Peyer's patch (tissue), 4 donors: ENCODE data around the gene KCNC1. TPM values are rescaled to one million over a fixed set of nuclear protein-coding genes. Genes with fewer than 3 reads are reported as not detected.

Experiments
- DNase-seq, 3 donors: peaks; one replicate each; pipeline ENCODE4 v3.0.0-alpha.2; 2017 to 2019
- H3K27ac ChIP-seq, 4 donors: fragments of 200-600 bp; sonication (generic); one replicate each; pipeline ENCODE4 v1.5.1; 2016 to 2019
- H3K27me3 ChIP-seq, 2 donors: fragments of 200-600 bp; sonication (generic); one replicate each; pipeline ENCODE4 v1.5.1; 2019
- H3K36me3 ChIP-seq, 3 donors: fragments of 200-600 bp; sonication (generic); one replicate each; pipeline ENCODE4 v1.5.1; 2016 to 2019
- H3K4me1 ChIP-seq, 4 donors: fragments of 200-600 bp; sonication (generic); one replicate each; pipeline ENCODE4 v1.5.1; 2016 to 2019
- H3K4me3 ChIP-seq, 4 donors: fragments of 200-600 bp; sonication (generic); 1 replicate in 3 of 4; 2 replicates in 1 of 4; pipeline ENCODE4 v1.5.1; 2016 to 2019; ENCODE audit warnings: mild to moderate bottlenecking in 1 of 4
- H3K9me3 ChIP-seq, 4 donors: fragments of 200-600 bp; sonication (generic); one replicate each; pipeline ENCODE4 v1.5.1; 2016 to 2019; ENCODE audit warnings: mild to moderate bottlenecking in 1 of 4
- POLR2A ChIP-seq, 2 donors: fragments of 450-650 bp; IDR thresholded peaks; one replicate each; pipeline ENCODE4 v1.5.1; 2017; ENCODE audit warnings: antibody characterized with exemption in 2 of 2, mild to moderate bottlenecking in 2 of 2, moderate library complexity in 2 of 2
- total RNA-seq, 4 donors: library from RNA; depleted of rRNA; stranded (reverse); fragments of >200 nt; gene quantifications; one replicate each; pipeline ENCODE4 v1.1.0, GENCODE V29; 2016
- TF ChIP-seq, protein P1 (sequence below), 6 experiments: fragments of 450-650 bp in 4 of 6; fragments of 200-600 bp in 2 of 6; sonication (generic) in 1 of 6; IDR thresholded peaks; one replicate each; pipeline ENCODE4 v1.5.1; 2017 to 2019; ENCODE audit warnings: antibody characterized with exemption in 6 of 6, mild to moderate bottlenecking in 3 of 6, moderate library complexity in 1 of 6

KCNC1 gene
- total RNA-seq, 4 donors from 2014 or later, result 0.13 to 9.9 TPM; not detected in 2

DNA sequence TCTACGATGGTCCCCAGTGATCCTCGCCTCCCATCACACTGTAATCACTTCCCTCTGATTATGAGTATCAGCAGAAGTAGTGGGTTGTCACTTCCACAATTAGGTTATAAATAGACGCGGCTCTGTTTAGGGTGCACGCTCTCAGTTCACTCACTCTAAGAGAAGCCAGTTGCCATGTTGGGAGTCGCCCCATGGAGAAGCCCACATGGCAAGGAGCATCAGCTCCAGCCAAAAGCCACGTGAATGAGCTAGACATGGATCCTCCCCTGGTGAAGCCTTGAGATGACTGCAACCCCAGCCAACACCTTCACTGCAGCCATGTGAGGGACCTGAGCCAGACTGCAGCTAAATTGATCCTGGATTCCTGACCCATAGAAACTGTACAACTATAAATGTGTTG is 41.6 kb upstream of the KCNC1 start:
- Histone ChIP-seq H3K27ac (no peak overlapping the region), H3K27me3 (peaks cover 0 to 7% of the 10 kb centered on the region in 2 donors), H3K4me1 (no peaks in the 10 kb centered on the region), H3K4me3 (no peak overlapping the region), H3K36me3 (no peaks in the 10 kb centered on the region), H3K9me3 (no peaks in the 10 kb centered on the region)
- DNase-seq, result no peak
- no peak for TF ChIP-seq POLR2A (IDR thresholded peaks at IDR 0.05)

DNA sequence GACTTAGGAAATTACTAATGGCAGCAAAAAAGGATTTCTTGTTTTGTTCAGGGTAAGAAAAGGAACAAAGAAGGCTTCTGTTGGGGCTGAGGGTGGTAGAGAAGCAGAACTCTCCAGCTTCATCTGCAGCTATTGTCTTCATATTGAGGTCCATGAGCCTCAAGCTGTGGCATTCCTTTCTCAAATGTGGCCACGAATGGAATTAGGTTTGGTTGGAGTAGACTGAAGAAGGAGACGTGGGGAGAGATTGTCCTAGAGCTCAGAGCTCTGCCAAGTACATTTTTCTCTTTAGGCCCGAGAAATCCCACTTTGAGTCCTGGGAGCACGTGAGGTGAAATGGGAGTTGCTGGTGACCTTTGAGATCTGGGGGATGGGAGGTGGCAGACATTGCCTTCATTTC is 41.0 kb upstream of the KCNC1 start:
- Histone ChIP-seq H3K27me3 (peaks cover 0 to 7% of the 10 kb centered on the region in 2 donors), H3K27ac (no peak overlapping the region), H3K9me3 (no peaks in the 10 kb centered on the region), H3K36me3 (no peaks in the 10 kb centered on the region), H3K4me1 (no peaks in the 10 kb centered on the region), H3K4me3 (no peak overlapping the region)
- TF ChIP-seq, protein P1, sequence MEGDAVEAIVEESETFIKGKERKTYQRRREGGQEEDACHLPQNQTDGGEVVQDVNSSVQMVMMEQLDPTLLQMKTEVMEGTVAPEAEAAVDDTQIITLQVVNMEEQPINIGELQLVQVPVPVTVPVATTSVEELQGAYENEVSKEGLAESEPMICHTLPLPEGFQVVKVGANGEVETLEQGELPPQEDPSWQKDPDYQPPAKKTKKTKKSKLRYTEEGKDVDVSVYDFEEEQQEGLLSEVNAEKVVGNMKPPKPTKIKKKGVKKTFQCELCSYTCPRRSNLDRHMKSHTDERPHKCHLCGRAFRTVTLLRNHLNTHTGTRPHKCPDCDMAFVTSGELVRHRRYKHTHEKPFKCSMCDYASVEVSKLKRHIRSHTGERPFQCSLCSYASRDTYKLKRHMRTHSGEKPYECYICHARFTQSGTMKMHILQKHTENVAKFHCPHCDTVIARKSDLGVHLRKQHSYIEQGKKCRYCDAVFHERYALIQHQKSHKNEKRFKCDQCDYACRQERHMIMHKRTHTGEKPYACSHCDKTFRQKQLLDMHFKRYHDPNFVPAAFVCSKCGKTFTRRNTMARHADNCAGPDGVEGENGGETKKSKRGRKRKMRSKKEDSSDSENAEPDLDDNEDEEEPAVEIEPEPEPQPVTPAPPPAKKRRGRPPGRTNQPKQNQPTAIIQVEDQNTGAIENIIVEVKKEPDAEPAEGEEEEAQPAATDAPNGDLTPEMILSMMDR (IDR thresholded peaks at IDR 0.05), result no peak
- TF ChIP-seq POLR2A (IDR thresholded peaks at IDR 0.05), result no peak
- DNase-seq, result no peak

DNA sequence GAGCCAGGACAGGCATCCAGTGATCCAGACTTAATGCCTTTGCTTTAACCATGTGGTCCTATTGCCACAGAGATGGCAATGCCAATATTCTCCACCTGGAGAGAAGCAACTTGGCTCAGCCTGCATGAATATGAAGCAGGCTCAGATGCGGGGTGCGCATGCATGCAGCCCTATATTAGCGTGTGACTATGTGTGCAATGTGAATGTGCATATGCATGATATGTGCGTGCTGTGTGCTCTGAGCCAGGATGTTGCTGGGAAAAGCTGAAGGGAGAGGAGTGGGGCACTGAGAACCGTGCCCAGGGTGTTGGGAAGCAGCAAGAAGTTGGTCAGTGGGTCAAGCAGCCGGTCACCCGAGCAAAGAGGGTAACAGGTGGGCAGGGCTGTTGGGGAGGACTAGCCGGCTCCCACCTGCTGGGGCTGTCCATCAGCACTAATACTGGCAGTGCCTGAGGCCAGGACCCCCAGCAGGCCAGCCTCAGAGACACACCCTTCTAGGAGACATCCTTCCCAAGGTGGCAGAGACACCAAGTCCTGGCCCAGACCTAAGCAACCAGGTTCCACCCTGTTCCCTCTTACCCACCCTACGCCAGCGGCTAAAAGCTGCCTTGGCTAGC is 40.0 kb upstream of the KCNC1 start:
- Histone ChIP-seq H3K36me3 (no peaks in the 10 kb centered on the region), H3K4me3 (no peak overlapping the region), H3K27me3 (peaks cover 0 to 7% of the 10 kb centered on the region in 2 donors)

DNA sequence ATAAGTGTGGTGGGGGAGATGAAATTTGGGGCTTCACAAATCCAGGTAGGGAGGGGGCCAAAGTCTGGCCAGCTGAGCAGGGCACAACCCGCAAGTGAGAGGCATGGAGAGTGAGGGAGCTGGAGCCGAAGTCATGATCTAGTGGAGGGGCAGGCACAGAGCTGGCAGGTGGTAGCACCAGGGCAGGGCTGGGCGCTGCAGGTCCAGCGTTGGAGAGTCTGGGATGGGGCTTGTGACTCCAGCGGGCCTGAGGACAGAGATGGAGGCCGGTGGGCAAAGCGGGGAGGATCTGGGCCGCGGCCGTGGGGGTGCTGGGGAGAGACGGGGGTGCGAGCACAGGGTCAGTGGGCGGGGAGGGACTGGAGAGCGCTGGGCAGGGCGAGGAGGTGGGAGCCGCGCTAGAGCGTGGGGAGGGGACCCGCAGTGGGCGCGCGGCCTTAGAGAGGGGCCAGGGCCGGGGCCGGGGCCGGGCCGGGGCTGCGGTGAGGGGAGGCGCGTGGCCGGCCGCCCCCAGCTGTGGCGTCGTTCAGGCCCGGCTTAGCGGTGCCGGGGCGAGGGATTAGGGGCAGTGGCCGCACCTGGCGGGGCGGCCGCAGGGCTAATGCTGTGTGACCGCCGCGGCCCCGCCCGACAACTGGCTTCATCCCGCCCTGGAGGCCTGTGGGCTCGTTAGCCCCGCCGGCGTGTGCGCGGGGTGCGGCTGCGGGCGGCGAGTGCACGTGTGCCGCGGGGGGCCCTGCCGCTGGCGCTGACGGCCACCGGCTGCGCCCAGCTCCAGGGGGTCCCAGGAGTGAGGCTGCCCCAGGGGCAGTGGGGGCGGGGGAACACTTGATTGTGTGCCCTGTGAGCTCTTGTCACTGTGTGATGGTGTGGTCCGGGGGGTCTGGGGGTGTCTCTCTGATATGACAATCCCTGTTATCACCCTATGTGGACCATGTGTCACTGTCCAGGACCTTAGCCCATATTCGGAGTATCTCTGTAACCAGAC is 38.8 kb upstream of the KCNC1 start:
- peaks cover 0 to 7% of the 10 kb centered on the region in 2 donors for H3K27me3 ChIP-seq
- no peaks in the 10 kb centered on the region for H3K9me3 ChIP-seq
- H3K27ac ChIP-seq, result no peak overlapping the region
- H3K36me3 ChIP-seq, result no peaks in the 10 kb centered on the region
- H3K4me3 ChIP-seq, result no peak overlapping the region
- TF ChIP-seq, protein P1 (IDR thresholded peaks at IDR 0.05), result no peak
- no peak for TF ChIP-seq POLR2A (IDR thresholded peaks at IDR 0.05)
- no peak for DNase-seq
- H3K4me1 ChIP-seq, result no peaks in the 10 kb centered on the region

More for the DNA sequence above, 40.0 kb upstream of the KCNC1 start:
- H3K9me3 ChIP-seq, result no peaks in the 10 kb centered on the region
- H3K4me1 ChIP-seq, result no peaks in the 10 kb centered on the region
- H3K27ac ChIP-seq, result no peak overlapping the region
- no peak for DNase-seq
- TF ChIP-seq POLR2A (IDR thresholded peaks at IDR 0.05), result no peak
- TF ChIP-seq, protein P1 (IDR thresholded peaks at IDR 0.05), result no peak

DNA sequence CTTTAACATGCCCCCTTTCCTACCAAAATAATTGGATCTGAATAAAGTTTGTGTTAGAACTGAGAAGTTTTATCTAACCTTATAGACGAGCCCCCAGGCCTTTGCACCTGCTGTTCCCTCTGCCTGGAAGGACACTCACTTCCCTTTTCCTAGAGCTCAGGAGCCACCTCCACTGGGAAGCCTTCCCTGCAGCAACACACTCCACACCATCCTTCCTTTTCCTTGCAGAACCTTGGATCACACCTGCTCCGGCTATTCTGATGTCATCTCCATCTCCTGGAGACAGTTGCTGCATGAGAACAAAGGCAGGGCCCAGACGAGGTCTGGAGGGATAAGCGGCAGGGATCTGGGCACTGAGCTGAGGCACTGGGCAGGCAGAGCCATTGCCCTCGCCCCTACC is 37.8 kb upstream of the KCNC1 start:
- no peak for DNase-seq
- Histone ChIP-seq H3K27me3 (peaks cover 0 to 7% of the 10 kb centered on the region in 2 donors), H3K4me1 (no peaks in the 10 kb centered on the region), H3K27ac (no peak overlapping the region), H3K4me3 (no peak overlapping the region), H3K9me3 (no peaks in the 10 kb centered on the region), H3K36me3 (no peaks in the 10 kb centered on the region)
- TF ChIP-seq POLR2A (IDR thresholded peaks at IDR 0.05), result no peak
- TF ChIP-seq, protein P1 (IDR thresholded peaks at IDR 0.05), result no peak
